Activated CD4-positive, alpha-beta T cell treated with anti-CD3 and anti-CD28 coated beads for 36 hours (primary cell): ENCODE results near the gene NCR3LG1. TPM values are rescaled to one million over a fixed set of nuclear protein-coding genes. Genes with fewer than 3 reads are reported as not detected.
"Not testable (repeated sequence)": the region's sequence is repeated elsewhere in the genome, so short reads cannot be mapped to it uniquely, and the experiment has no call there.

ENCODE experiments used
- ATAC-seq: fragments of 200-7000 bp; cut with Tn5 transposase; one replicate; pipeline ENCODE4 v1.10.0; 2021; ENCODE audit warnings: mild to moderate bottlenecking, moderate library complexity
- CTCF ChIA-PET: fragments of 350-600 bp; sonication (Branson Sonifier 250); formaldehyde crosslinking; loops from one replicate; lab custom pipeline; 2021; ENCODE audit warnings: antibody characterized with exemption; lab: Charles Lee
- POLR2A ChIA-PET: fragments of 350-600 bp; sonication (Branson Sonifier 250); formaldehyde crosslinking; loops from one replicate; lab custom pipeline; 2021; ENCODE audit warnings: antibody characterized with exemption, inconsistent platforms; lab: Charles Lee
- DNase-seq: peaks from one replicate; pipeline ENCODE4 v3.0.0-alpha.2; 2020
- H3K27ac Mint-ChIP-seq: one replicate; pipeline ENCODE4 v1.8.0; 2021; ENCODE audit warnings: mixed read lengths
- H3K27me3 Mint-ChIP-seq: one replicate; pipeline ENCODE4 v1.8.0; 2021; ENCODE audit warnings: mixed read lengths
- H3K36me3 Mint-ChIP-seq: one replicate; pipeline ENCODE4 v1.8.0; 2021; ENCODE audit warnings: low read depth, mixed read lengths
- H3K4me1 Mint-ChIP-seq: one replicate; pipeline ENCODE4 v1.8.0; 2021; ENCODE audit warnings: mixed read lengths
- H3K4me3 Mint-ChIP-seq: one replicate; pipeline ENCODE4 v1.8.0; 2021; ENCODE audit warnings: mild to moderate bottlenecking, moderate library complexity, mixed read lengths
- H3K9me3 Mint-ChIP-seq: one replicate; pipeline ENCODE4 v1.8.0; 2021; ENCODE audit warnings: low read depth, mixed read lengths
- intact Hi-C, 2 experiments: fragments of 100-400 bp; cut with DNase I in 1 of 2; cut with micrococcal nuclease in 1 of 2; formaldehyde crosslinking; loops; one replicate each; pipeline versions ENCODE4 v1.14.2 to v1.15.1; 2022 to 2024; cut with DNase I, micrococcal nuclease
- total RNA-seq, 2 experiments: library from RNA; stranded (reverse); gene quantifications; one replicate each; pipeline ENCODE4 v1.2.3, GENCODE V29; 2021

NCR3LG1 gene
- total RNA-seq, 2 experiments from 2014 or later, result 0.80 to 0.86 TPM

GRCh38 chr11:17412488-17413180 is 61.0 kb downstream of the NCR3LG1 start:
- Mint-ChIP-seq H3K36me3 (no peaks in the 10 kb centered on the region), H3K4me1 (peaks cover 3% of the 10 kb centered on the region), H3K4me3 (no peak overlapping the region), H3K27ac (no peak overlapping the region), H3K27me3 (peaks cover 16% of the 10 kb centered on the region), H3K9me3 (no peaks in the 10 kb centered on the region)
- ChIA-PET CTCF (interaction anchor here (1.0 kb wide), 1 partner anchor 22 kb away, joined by 4 read pairs; no protein-coding TSS in a partner anchor), POLR2A (no interaction called here)
- intact Hi-C loops, result no loop called here
- no peak for ATAC-seq
- no peak for DNase-seq

- Mint-ChIP-seq H3K27me3 (peaks cover 22% of the 10 kb centered on the region), H3K36me3 (no peaks in the 10 kb centered on the region), H3K9me3 (no peaks in the 10 kb centered on the region), H3K27ac (no peak overlapping the region), H3K4me1 (peaks cover 3% of the 10 kb centered on the region), H3K4me3 (no peak overlapping the region)
- POLR2A ChIA-PET, result no interaction called here
- intact Hi-C loops, result no loop called here
- ATAC-seq, result no peak
- DNase-seq, result no peak
- CTCF ChIA-PET, result interaction anchor here (1.0 kb wide), 1 partner anchor 21 kb away, joined by 4 read pairs; no protein-coding TSS in a partner anchor
Measured at GRCh38 chr11:17413414-17414316, 62.1 kb downstream of the NCR3LG1 start.

- ChIA-PET CTCF (no interaction called here), POLR2A (no interaction called here)
- Mint-ChIP-seq H3K27me3 (peaks cover 24% of the 10 kb centered on the region), H3K9me3 (no peaks in the 10 kb centered on the region), H3K4me1 (peaks cover 3% of the 10 kb centered on the region), H3K36me3 (no peaks in the 10 kb centered on the region), H3K4me3 (no peak overlapping the region), H3K27ac (no peak overlapping the region)
- DNase-seq (no peak), ATAC-seq (no peak)
- intact Hi-C loops, result no loop called here
Measured at GRCh38 chr11:17414317-17414737, 62.7 kb downstream of the NCR3LG1 start.

- DNase-seq (no peak), ATAC-seq (no peak)
- H3K27me3 Mint-ChIP-seq, result peaks cover 30% of the 10 kb centered on the region
- peaks cover 3% of the 10 kb centered on the region for H3K4me1 Mint-ChIP-seq
- no peaks in the 10 kb centered on the region for H3K36me3 Mint-ChIP-seq
- no peak overlapping the region for H3K27ac Mint-ChIP-seq
- ChIA-PET POLR2A (no interaction called here), CTCF (interaction anchor here (0.7 to 1.0 kb wide), 2 partner anchors 15 to 17 kb away, joined by 3 to 5 read pairs; no protein-coding TSS in a partner anchor)
- intact Hi-C loops, result no loop called here
- H3K4me3 Mint-ChIP-seq, result no peak overlapping the region
- H3K9me3 Mint-ChIP-seq, result no peaks in the 10 kb centered on the region
Measured at GRCh38 chr11:17414992-17415391, 63.4 kb downstream of the NCR3LG1 start.

GRCh38 chr11:17415523-17416104 is 64.0 kb downstream of the NCR3LG1 start:
- CTCF ChIA-PET, result interaction anchor here (0.7 to 1.0 kb wide), 2 partner anchors 15 to 16 kb away, joined by 3 to 5 read pairs; no protein-coding TSS in a partner anchor

GRCh38 chr11:17416492-17416891 is 64.9 kb downstream of the NCR3LG1 start:
- CTCF ChIA-PET, result no interaction called here
- H3K27me3 Mint-ChIP-seq, result peaks cover 30% of the 10 kb centered on the region
- no peak overlapping the region for H3K27ac Mint-ChIP-seq
- H3K9me3 Mint-ChIP-seq, result no peaks in the 10 kb centered on the region
- POLR2A ChIA-PET, result no interaction called here
- intact Hi-C loops, result no loop called here
- H3K4me3 Mint-ChIP-seq, result no peak overlapping the region
- no peak for ATAC-seq
- H3K36me3 Mint-ChIP-seq, result no peaks in the 10 kb centered on the region
- DNase-seq, result no peak
- peaks cover 3% of the 10 kb centered on the region for H3K4me1 Mint-ChIP-seq

More at GRCh38 chr11:17415523-17416104, 64.0 kb downstream of the NCR3LG1 start:
- DNase-seq (no peak), ATAC-seq (no peak)
- POLR2A ChIA-PET, result no interaction called here
- Mint-ChIP-seq H3K4me1 (peaks cover 3% of the 10 kb centered on the region), H3K9me3 (no peaks in the 10 kb centered on the region), H3K36me3 (no peaks in the 10 kb centered on the region), H3K4me3 (no peak overlapping the region), H3K27ac (no peak overlapping the region), H3K27me3 (peaks cover 30% of the 10 kb centered on the region)
- intact Hi-C loops, result no loop called here

GRCh38 chr11:17418444-17419081 is 67.0 kb downstream of the NCR3LG1 start:
- intact Hi-C loops, result no loop called here
- no peak overlapping the region for H3K4me3 Mint-ChIP-seq
- ChIA-PET CTCF (interaction anchor here (0.7 to 1.2 kb wide), 3 partner anchors 24 to 35 kb away, joined by 3 to 4 read pairs (median 3); no protein-coding TSS in a partner anchor), POLR2A (no interaction called here)
- no peaks in the 10 kb centered on the region for H3K36me3 Mint-ChIP-seq
- no peaks in the 10 kb centered on the region for H3K9me3 Mint-ChIP-seq
- DNase-seq (no peak), ATAC-seq (no peak)
- peaks cover 3% of the 10 kb centered on the region for H3K4me1 Mint-ChIP-seq
- no peak overlapping the region for H3K27ac Mint-ChIP-seq
- H3K27me3 Mint-ChIP-seq, result peaks cover 28% of the 10 kb centered on the region

- Mint-ChIP-seq H3K4me1 (no peaks in the 10 kb centered on the region), H3K4me3 (no peak overlapping the region), H3K36me3 (no peaks in the 10 kb centered on the region), H3K27me3 (peaks cover 18% of the 10 kb centered on the region), H3K27ac (no peak overlapping the region), H3K9me3 (no peaks in the 10 kb centered on the region)
- ChIA-PET CTCF (interaction anchor here (1.1 to 1.3 kb wide), 2 partner anchors 13 to 38 kb away, joined by 3 to 6 read pairs; no protein-coding TSS in a partner anchor), POLR2A (no interaction called here)
- no peak for ATAC-seq
- intact Hi-C loops, result no loop called here
- DNase-seq, result no peak
Measured at GRCh38 chr11:17421781-17422180, 70.2 kb downstream of the NCR3LG1 start.

- Mint-ChIP-seq H3K36me3 (no peaks in the 10 kb centered on the region), H3K27me3 (peaks cover 11% of the 10 kb centered on the region), H3K4me3 (no peak overlapping the region), H3K4me1 (no peaks in the 10 kb centered on the region), H3K27ac (no peak overlapping the region), H3K9me3 (no peaks in the 10 kb centered on the region)
- no peak for ATAC-seq
- no peak for DNase-seq
- intact Hi-C loops, result no loop called here
- CTCF ChIA-PET, result interaction anchor here (0.6 kb wide), 3 partner anchors 134 to 451 kb away, joined by 3 to 4 read pairs (median 3); no protein-coding TSS in a partner anchor
- POLR2A ChIA-PET, result interaction anchor here (0.6 kb wide), 1 partner anchor 255 kb away, joined by 6 read pairs; no protein-coding TSS in a partner anchor
Measured at GRCh38 chr11:17423533-17424310, 72.1 kb downstream of the NCR3LG1 start.

- H3K27ac Mint-ChIP-seq, intact Hi-C loops, POLR2A ChIA-PET: not testable (repeated sequence)
Measured at GRCh38 chr11:17426233-17426632, 74.6 kb downstream of the NCR3LG1 start.

More at GRCh38 chr11:17426233-17426632, 74.6 kb downstream of the NCR3LG1 start:
- H3K27me3 Mint-ChIP-seq, ATAC-seq, H3K4me1 Mint-ChIP-seq, DNase-seq, H3K36me3 Mint-ChIP-seq, H3K9me3 Mint-ChIP-seq, CTCF ChIA-PET, H3K4me3 Mint-ChIP-seq: not testable (repeated sequence)
